HG03571 (cell line): ENCODE measurements around the gene DDX10.

ENCODE experiments used
- ATAC-seq: cut with Tn5 transposase; IDR thresholded peaks from one replicate; pipeline ENCODE4 v1.9.1; 2021; ENCODE audit not compliant: unreplicated experiment

Gene DDX10

DNA sequence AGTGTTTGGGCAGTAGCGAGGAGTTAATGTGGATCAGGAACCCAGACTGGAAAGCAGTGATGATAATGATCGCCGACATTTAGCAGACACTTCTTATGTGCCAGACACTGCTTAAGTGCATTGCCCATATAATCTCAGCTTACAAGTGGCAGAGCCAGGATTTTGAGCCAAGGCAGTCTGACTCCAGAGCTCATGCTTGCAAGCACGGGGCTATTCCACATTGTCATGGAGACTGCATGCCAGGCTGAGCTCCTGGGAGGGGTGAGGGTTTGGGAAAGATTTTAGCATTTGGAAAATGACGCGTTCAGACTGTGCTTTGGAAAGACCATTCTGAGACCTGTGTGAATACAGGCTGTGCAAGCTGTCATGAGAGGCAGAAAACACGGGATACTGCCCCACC, 302.7 kb downstream of the DDX10 start:
- ATAC-seq: no peak

DNA sequence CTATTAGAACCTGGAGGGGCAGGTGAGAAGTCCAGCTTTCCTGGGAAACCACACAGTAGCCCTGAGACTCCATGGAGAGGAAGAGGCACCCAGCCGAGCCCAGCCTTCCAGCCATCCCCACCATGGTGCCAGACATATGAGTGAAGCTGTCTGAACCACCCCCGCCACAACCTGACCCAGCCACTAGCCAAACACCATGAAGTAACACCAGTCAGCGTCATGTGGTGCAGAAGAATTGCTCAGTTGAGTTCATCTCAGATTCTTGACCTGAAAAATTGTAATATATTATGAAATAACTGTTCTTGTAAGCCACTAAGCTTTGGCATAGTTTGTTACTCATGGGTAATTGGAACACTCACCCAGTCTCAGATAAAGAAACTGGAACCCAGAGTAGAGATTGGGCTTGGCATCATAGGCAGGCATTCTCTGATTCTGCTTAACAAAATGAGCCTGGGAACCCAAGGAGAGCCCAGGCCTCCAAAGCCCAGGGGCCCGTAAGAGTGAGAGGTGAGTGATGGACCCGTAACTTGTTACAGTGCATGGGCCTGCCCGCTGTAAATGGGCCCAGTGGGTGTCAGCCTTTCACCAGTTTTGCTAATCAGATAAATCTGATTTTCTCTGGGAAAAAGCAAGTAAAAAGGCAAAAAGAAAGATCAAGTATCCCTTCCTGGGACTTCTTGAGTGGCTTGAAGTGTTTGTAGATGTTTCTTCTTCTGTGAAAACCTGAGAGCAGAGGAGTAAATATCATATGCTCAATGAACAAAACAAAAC, 305.5 kb downstream of the DDX10 start:
- ATAC-seq: no peak

GRCh38 chr11:108973402-108974162, 308.7 kb downstream of the DDX10 start:
- no peak for ATAC-seq

GRCh38 chr11:108975026-108975425, 310.2 kb downstream of the DDX10 start:
- no peak for ATAC-seq

- no peak for ATAC-seq
Measured at GRCh38 chr11:108975641-108976071, 310.8 kb downstream of the DDX10 start.

DNA sequence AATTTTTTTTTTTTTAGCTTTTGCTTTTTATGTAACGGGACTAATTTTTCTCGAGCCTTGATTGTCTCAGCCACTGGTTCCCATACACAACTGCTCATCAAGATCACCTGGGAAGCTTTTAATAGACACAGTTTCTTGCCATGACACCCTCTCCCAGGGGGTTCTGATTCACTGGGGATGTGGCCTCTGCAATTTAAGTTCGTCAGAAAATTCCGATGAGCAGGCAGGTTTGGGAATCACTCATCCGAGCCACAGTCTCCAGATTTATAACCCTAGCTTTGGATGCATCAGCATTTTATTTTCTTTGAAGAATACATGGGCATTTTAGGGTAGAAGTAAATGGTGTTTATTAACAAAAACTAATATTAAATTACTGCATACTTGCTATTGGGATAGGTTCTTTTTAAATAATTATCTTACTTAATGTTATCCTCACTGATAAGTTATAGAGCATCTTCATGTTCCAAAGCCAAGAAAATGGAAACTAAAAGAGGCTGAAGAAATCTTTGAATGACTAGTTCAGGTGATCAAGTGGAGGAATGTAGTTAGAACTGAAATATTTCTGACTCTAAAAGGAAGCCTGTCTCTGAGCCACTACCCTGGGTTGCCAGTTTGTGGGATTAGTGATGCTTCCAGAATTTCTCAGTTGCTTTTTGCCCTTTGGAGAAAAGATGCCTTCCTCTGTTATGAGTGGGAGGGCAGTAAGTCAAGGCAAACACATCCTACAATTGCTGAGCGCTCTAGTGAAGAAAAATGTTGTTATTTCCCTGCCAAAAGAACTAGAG, 319.0 kb downstream of the DDX10 start:
- no peak for ATAC-seq

GRCh38 chr11:108984523-108984922, 319.7 kb downstream of the DDX10 start:
- ATAC-seq: no peak

DNA sequence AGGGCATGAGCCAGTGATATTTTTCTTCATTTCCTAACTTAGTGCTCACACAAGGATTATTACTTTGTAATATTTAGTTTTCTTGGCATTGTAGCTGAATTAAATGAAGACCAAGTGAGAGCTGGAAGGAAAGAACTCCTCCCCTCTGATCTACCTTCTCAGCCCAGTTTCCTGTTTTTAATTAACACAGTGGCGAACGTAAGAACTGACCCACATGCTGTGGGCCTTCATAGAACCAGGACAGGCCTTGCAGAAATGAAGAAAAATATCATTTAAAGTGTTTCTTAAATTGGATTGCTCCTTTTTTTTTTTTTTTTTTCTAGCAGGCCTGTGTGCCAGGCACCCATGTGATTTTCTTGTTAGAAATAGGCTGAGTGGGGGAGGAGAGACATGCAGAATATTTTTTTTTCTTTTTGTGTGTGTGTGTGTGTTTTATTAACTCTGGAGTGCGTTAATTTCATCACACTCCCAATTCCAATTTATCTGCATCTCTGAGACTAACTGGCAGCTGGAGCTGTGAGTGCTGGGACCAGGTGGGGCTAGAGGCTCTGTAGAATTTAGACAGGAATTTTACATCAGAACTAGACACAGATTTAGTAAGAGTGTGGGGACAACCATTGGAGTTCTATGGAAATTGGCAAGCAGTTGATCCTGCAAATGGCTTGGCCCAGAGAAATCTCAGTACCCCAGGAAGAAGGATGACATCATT, 320.5 kb downstream of the DDX10 start:
- no peak for ATAC-seq

DNA sequence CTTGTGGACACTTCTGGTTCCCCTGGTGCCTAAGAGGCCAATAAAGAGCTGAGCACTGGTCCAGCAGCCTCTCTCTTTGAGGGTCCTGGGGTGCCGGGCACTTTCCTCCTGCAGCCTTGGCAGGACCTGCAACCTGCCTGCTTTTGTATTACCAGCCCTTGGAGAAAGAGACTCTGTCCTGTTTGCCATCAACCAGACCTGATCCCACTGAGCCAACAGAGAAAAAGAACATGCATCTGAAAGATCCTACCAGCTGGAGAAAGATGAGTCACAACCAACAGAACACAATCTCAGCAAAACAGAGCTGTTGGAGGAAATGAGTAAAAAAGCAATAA, 321.0 kb downstream of the DDX10 start:
- ATAC-seq: no peak
